ENCODE results near the gene DEFB128.
A peak's percentile ranks its signal among the peaks of the same experiment; 100 is the strongest.
"Not testable (repeated sequence)": the region's sequence is repeated elsewhere in the genome, so short reads cannot be mapped to it uniquely, and the experiment has no call there.

DEFB128 gene

GRCh38 chr20:189611-190010, at the start of gene DEFB128:
TSS of gene DEFB128 (minus strand) at chr20:189711. CDS start at chr20:189623, 88 bp downstream.
- no peak for DNase-seq (ENCODE audit: low spot score)

- DNase-seq (ENCODE audit: low spot score) = no peak
Observed at GRCh38 chr20:237929-238328, 48.4 kb upstream of the DEFB128 start.

DNA sequence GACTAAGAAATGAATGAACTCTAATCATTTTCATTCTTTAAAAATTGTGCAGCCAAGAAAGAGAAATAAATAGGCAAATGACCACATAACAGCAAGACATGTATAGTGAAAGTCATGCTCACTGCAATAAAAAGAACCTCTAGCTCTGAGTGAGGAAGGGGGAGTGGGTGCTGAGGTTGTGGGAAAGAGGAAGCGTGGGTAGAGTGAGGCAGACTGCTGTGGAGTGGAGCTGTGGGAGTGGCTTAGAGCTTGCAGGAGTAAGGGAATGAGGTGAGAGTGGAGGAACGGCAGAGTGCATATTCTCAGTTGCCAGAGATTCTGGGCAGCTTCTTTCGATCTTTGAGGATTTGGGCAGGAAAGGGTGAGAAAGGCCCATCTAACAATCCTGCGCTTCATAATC, 48.0 kb upstream of the DEFB128 start:
- no peak for DNase-seq (ENCODE audit: low spot score)

DNA sequence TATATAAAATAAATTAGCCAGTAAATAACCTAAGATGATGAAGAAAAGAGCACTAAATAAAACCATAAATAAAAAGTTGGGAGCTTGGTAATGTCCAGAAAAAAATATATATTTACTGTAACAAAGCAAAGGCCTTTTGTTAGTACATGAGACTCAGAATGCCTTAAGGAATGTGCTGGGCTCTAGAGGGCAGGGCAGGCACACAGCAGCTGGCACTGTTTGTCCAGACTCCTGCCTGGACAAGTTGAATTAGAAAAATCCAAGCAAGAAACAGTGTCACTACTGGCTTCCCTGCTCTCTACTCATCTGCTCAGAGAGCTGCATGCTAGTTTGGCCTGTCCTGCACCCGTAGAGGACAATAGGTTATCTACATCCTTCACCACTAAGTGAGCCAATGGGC, 46.4 kb upstream of the DEFB128 start:
- DNase-seq (ENCODE audit: low spot score) = no peak

- no peak for DNase-seq (ENCODE audit: low spot score)
Observed at GRCh38 chr20:227439-228105, 38.1 kb upstream of the DEFB128 start.

DNA sequence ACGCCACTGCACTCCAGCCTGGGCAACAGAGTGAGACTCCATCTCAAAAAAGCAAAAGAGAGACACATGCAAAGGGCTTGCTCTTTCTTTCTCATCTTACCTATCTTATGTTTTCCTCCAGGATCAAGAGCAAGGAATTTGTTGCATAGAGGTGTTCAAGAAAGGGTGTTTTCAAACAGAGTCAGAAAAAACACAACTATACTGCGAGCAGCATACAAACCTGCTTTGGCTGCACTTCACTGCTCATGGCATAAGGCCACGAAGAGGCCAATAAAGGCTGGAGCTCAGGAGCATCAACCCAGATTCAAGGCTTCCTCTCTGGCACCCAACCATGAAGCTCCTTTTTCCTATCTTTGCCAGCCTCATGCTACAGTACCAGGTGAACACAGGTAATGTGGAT, 37.4 kb upstream of the DEFB128 start, which contains the start of gene DEFB129:
Gene DEFB129, plus strand, starts transcription at position 301 of the 400 bp plus-strand sequence. Its CDS starts 31 bp downstream, at position 332.
- DNase-seq (ENCODE audit: low spot score) = no peak

DNA sequence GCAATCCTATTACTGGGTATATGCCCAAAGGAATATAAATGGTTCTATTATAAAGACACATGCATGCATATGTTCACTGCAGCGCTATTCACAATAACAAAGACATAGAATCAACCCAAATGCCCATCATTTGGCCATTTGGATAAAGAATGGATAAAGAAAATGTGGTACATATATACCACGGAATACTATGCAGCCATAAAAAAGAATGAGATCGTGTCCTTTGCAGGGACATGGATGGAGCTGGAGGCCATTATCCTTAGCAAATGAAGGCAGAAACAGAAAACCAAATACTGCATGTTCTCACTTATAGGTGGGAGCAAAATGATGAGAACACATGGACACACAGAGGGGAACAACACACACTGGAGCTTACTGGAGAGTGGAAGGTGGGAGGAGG, 36.4 kb upstream of the DEFB128 start:
- not testable (repeated sequence) for DNase-seq (ENCODE audit: low spot score)

- DNase-seq (ENCODE audit: low spot score) = no peak
Observed at GRCh38 chr20:221258-221830, 31.8 kb upstream of the DEFB128 start.

DNA sequence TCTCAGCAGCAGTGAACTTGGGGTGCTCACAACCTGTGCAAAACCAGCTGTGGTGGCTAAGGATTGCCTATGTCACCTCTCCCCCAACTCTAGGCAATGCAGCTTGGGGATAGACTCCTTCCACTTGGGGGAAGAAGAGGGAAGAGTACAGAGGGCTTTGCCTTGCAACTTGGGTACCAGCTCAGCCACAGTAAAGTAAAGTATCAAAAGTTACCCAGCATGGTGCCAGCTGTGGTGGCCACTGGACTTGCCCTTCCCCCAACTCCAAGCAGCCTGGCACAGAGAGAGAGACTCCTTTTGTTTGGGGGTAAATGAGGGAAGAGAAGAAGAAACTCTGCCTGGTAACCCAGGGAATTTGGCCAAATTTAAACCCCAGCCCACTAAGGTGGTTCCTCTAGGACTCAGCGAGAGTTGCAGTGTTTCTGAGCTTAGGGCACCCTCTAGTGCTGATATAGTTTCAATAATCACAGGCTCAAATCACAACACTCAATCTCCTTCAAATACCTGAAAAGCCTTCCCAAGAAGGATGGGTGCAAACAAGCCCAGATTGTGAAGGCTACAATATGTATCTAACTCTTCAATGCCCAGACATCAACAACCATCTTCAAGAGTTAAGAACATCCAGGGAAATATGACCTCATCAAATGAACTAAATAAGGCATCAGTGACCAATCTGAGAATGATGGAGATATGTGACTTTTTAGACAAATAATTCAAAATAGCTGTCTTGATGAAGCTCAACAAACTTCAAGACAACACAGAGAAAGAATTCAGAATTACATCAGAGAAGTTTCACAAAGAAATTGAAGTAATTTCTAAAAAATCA, 30.0 kb upstream of the DEFB128 start:
- peak; percentile 44 for DNase-seq (ENCODE audit: low spot score)

- no peak for DNase-seq (ENCODE audit: low spot score)
Observed at GRCh38 chr20:217266-217665, 27.8 kb upstream of the DEFB128 start.

GRCh38 chr20:215796-216195, 26.3 kb upstream of the DEFB128 start:
- DNase-seq (ENCODE audit: low spot score) = no peak

GRCh38 chr20:214383-214782, 24.9 kb upstream of the DEFB128 start:
- no peak for DNase-seq (ENCODE audit: low spot score)

GRCh38 chr20:210809-211502, 21.4 kb upstream of the DEFB128 start:
- DNase-seq (ENCODE audit: low spot score) = no peak

- peak; percentile 55 for DNase-seq (ENCODE audit: low spot score)
Observed at GRCh38 chr20:208942-209566, 19.5 kb upstream of the DEFB128 start.

DNA sequence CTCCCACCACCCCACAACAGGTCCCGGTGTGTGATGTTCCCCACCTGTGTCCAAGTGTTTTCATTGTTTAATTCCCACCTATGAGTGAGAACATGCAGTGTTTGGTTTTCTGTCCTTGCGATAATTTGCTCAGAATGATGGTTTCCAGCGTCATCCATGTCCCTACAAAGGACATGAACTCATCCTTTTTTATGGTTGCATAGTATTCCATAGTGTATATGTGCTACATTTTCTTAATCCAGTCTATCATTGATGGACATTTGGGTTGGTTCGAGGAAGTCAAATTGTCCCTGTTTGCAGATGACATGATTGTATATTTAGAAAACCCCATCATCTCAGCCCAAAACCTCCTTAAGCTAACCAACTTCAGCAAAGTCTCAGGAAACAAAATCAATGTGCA, 14.1 kb upstream of the DEFB128 start:
- not testable (repeated sequence) for DNase-seq (ENCODE audit: low spot score)

DNA sequence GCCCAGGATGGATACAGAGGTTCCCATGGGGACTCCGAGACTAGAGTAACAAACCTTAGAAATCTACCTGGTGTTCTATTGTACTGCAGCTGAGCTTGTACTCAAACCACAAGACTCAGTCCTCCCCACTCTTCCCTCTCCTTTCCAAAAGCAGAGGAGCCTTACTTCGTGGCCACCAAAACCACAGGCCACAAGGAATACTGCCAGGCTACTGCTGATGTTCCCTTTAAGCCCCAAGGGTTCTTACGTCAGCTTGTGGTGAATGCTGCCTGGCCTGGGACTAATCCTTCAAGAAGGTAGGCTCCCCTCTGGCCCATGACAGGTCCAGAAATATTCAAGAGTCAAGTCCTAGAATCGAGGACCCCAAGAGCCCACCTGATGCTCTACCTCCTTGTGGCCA, 10.5 kb upstream of the DEFB128 start:
- no peak for DNase-seq (ENCODE audit: low spot score)

- DNase-seq (ENCODE audit: low spot score) = no peak
Observed at GRCh38 chr20:198225-198624, 8.7 kb upstream of the DEFB128 start.

DNA sequence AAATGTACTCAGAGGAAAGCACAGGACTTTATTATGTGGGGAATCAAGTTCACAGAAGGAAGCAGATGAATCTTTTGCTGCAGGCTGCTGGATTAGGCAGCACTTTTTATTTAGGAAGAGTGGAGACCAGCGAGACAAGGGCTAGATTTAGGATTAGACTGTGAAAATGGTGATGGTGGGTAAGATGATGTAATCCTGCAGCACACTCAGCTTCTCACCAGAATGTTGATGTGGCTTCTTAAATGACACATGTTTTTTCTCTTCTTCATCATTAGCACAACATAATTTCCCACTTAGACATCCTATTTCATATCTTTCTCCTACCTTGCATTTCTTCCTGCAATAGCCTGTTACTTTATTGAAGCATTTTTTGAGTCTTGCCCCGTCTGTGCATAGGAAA, 1.8 kb downstream of the DEFB128 start:
- no peak for DNase-seq (ENCODE audit: low spot score)

DNA sequence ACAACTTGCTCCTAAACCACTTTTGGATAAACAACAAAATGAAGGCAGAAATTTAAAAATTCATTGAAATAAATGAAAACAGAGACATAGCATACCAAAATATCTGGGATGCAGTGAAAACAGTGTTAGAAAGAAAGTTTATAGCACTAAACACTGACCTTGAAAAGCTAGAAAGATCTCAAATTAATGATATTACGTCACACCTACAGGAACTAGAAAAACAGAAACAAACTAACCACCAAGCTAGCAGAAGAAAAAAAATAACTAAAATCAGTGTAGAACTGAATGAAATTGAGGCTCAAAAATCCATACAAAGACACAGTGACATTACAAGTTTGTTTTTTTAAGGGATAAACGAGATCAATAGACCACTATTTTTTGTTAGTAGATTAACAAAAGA, 5.2 kb downstream of the DEFB128 start:
- no peak for DNase-seq (ENCODE audit: low spot score)

DNA sequence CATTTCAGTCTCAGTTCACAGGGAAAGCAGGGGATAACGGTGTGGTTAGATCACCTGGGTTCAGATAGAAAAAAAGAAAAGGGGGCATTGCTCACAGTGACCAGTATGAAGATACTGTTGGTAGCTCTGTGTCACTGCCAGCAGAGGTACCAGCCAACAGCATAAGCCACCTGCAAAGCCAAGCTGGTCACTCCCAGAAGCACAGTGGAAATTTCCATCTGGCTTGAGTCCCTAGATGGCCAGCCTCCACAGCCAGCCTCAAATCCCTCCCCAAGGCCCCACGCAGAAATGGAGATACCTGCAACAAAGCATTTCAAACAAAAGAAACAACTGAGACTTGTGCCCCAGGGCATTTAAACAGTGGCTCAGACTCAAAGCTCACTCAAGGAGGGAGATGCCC, 20.6 kb downstream of the DEFB128 start:
- DNase-seq (ENCODE audit: low spot score) = no peak

DNA sequence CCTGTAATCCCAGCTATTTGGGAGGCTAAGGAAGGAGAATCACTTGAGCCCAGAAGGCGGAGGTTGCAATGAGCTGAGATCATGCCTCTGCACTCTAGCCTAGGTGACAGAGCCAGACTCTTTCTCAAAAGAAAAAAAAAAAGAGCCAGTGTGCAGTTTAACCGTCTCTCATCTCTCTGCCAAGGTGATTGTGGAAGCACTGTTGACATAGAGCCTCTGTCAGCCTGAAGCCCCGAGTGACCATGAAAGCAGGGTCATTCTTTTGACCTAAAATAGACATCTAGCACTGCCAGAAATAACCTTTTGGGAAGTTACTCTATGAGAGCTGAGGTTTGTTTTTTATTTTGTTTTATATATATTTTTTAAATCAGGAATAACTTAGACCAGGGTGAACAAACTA, 24.9 kb downstream of the DEFB128 start:
- DNase-seq (ENCODE audit: low spot score) = no peak

DNA sequence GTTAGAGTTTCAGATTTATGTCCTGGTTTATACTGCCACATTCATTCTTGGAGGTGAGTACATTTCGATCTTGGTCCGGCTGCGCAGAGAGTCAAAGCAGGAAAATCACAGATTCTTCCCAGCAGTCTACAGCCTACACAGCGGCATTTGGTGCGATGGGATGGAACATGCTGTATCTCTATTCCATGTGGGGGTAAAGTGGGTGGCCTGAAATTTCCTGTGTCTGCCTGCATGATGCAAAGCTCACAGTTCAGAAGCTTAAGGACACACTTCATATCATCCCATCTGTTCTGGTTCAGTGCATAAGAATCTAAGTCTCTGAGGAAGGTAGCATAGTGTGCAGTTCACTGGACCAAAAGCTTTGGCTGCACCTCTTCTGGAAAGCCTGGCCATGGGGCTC, 32.4 kb downstream of the DEFB128 start, which contains the start of gene DEFB127:
Gene DEFB127, plus strand, starts transcription at position 301 of the 400 bp plus-strand sequence. Its CDS starts 91 bp downstream, at position 392.
- no peak for DNase-seq (ENCODE audit: low spot score)

All from NAMALWA (cell line).